ENCODE results near the gene RYR3.

- no peak for TF ChIP-seq POLR2A (IDR thresholded peaks at IDR 0.05; ENCODE audit: low read length)
- TF ChIP-seq GATA1 (IDR thresholded peaks at IDR 0.05; ENCODE audit: low read depth, low read length): no peak
Observed at GRCh38 chr15:33846142-33846541, 535.4 kb downstream of the RYR3 start.
